GM12878 (cell line): ENCODE results near the gene PPP1R14D. TPM values are rescaled to one million over a fixed set of nuclear protein-coding genes. Genes with fewer than 3 reads are reported as not detected.

Experiments used
- ATAC-seq: fragments of 200-7000 bp; cut with Tn5 transposase; 3 replicates; pipeline ENCODE4 v1.9.1; 2020; ENCODE audit warnings: mild to moderate bottlenecking, moderate library complexity
- BruUV-seq: library from RNA; stranded (reverse); fragments of 400-500 nt; replicated peaks from 2 replicates; lab custom pipeline; 2021; lab: Mats Ljungman, UMichigan
- CTCF ChIA-PET: fragments of 300-600 bp; sonication (Branson Sonifier 250); formaldehyde crosslinking; extraction: SDS; loops from one replicate; lab custom pipeline; 2021; ENCODE audit warnings: inconsistent platforms; lab: Yijun Ruan, JAX
- POLR2A ChIA-PET: fragments of 350-600 bp; formaldehyde crosslinking; extraction: SDS; loops from one replicate; lab custom pipeline; 2021; ENCODE audit warnings: inconsistent platforms; lab: Charles Lee
- RAD21 ChIA-PET: fragments of 300-600 bp; sonication (Branson Sonifier 250); formaldehyde crosslinking; loops from one replicate; lab custom pipeline; 2023; ENCODE audit warnings: antibody characterized with exemption; ENCODE audit not compliant: unreplicated experiment; lab: Charles Lee
- SMC1A ChIA-PET: fragments of 300-600 bp; sonication (Branson Sonifier 250); formaldehyde crosslinking; loops from one replicate; lab custom pipeline; 2023; ENCODE audit not compliant: unreplicated experiment, uncharacterized antibody; lab: Charles Lee
- DNase-seq: peaks from one replicate; pipeline ENCODE4 v3.0.0-alpha.2; 2011; ENCODE audit warnings: low read depth, low spot score
- FAIRE-seq: peaks from 3 replicates; lab custom pipeline; 2011; peaks lifted over from hg19 to GRCh38; lab: Jason Lieb, UNC
- H2AFZ ChIP-seq: 2 replicates; pipeline ENCODE4 v1.6.0; 2011; ENCODE audit warnings: low read depth, low read length, control low read depth; ENCODE audit not compliant: control insufficient read depth
- H3K27ac ChIP-seq: 2 replicates; pipeline ENCODE4 v1.5.1; 2011; ENCODE audit warnings: control low read depth; ENCODE audit not compliant: control insufficient read depth, insufficient read depth
- H3K27me3 ChIP-seq, 2 experiments: replicated peaks in 1 of 2; 2 replicates each; pipeline versions ENCODE4 v1.6.0 to v1.6.1; 2011; ENCODE audit warnings: low read length in 1 of 2; ENCODE audit not compliant: control insufficient read depth in 2 of 2, insufficient read depth in 2 of 2
- H3K36me3 ChIP-seq, 2 experiments: 2 replicates each; pipeline ENCODE4 v1.5.1; 2011; ENCODE audit warnings: low read length in 1 of 2; ENCODE audit not compliant: control insufficient read depth in 2 of 2, insufficient read depth in 2 of 2
- H3K4me1 ChIP-seq: 2 replicates; pipeline ENCODE4 v1.6.1; 2011; ENCODE audit warnings: mild to moderate bottlenecking, low read length, moderate library complexity, mixed read lengths; ENCODE audit not compliant: control insufficient read depth, insufficient read depth
- H3K4me2 ChIP-seq: 2 replicates; pipeline ENCODE4 v1.6.0; 2011; ENCODE audit warnings: control low read depth; ENCODE audit not compliant: control insufficient read depth, insufficient read depth
- H3K4me3 ChIP-seq: fragments of 200-600 bp; sonication (generic); 2 replicates; pipeline ENCODE4 v1.5.1; 2016
- H3K79me2 ChIP-seq: 2 replicates; pipeline ENCODE4 v1.6.0; 2011; ENCODE audit warnings: low read length; ENCODE audit not compliant: control insufficient read depth, insufficient read depth
- H3K9ac ChIP-seq: 2 replicates; pipeline ENCODE4 v1.8.0; 2011; ENCODE audit warnings: low read length, control low read depth, mixed read lengths; ENCODE audit not compliant: control insufficient read depth, insufficient read depth
- H3K9me3 ChIP-seq: replicated peaks from 3 replicates; pipeline ENCODE4 v1.5.1; 2011; ENCODE audit warnings: mild to moderate bottlenecking, low read length; ENCODE audit not compliant: control insufficient read depth, insufficient read depth
- H4K20me1 ChIP-seq: 2 replicates; pipeline ENCODE4 v1.6.0; 2011; ENCODE audit not compliant: control insufficient read depth, insufficient read depth
- ESRRA ChIP-seq: IDR thresholded peaks from 2 replicates; pipeline ENCODE4 v1.6.1; 2012; ENCODE audit warnings: mild to moderate bottlenecking, low read length, improper control_type of control experiment
- IRF4 ChIP-seq: IDR thresholded peaks from 2 replicates; pipeline ENCODE4 v1.6.1; 2011; ENCODE audit warnings: low read depth, low read length
- MEF2A ChIP-seq: IDR thresholded peaks from 2 replicates; pipeline ENCODE4 v1.6.1; 2011; ENCODE audit warnings: low read depth, mild to moderate bottlenecking, low read length, moderate library complexity; ENCODE audit not compliant: insufficient read depth
- MXI1 ChIP-seq: fragments of 150-350 bp; IDR thresholded peaks from 2 replicates; pipeline ENCODE4 v1.6.1; 2011; ENCODE audit warnings: low read depth, mild to moderate bottlenecking, inconsistent platforms, low read length, improper control_type of control experiment
- MYC ChIP-seq: IDR thresholded peaks from 2 replicates; pipeline ENCODE4 v1.6.1; 2011; ENCODE audit warnings: mild to moderate bottlenecking, low read length, moderate library complexity, inconsistent platforms; ENCODE audit not compliant: insufficient read depth, insufficient replicate concordance, insufficient read length, severe bottlenecking
- SMC3 ChIP-seq: IDR thresholded peaks from 2 replicates; pipeline ENCODE4 v1.6.1; 2011; ENCODE audit warnings: low read length, improper control_type of control experiment, borderline replicate concordance
- SREBF2 ChIP-seq: IDR thresholded peaks from 2 replicates; pipeline ENCODE4 v1.6.1; 2012; ENCODE audit warnings: mild to moderate bottlenecking, low read length
- WGBS: methylation state at CpG from one replicate; pipeline ENCODE4 v1.1.6; 2016; ENCODE audit warnings: low lambda C conversion rate; ENCODE audit not compliant: insufficient replicate concordance, insufficient coverage; ENCODE audit errors: missing lambda C conversion rate; 5-methylcytosine and 5-hydroxymethylcytosine counted together
- in situ Hi-C: fragments of 300-500 bp; cut with MboI; formaldehyde crosslinking; loops from 9 replicates; pipeline ENCODE4 v1.14.3; 2018; ENCODE audit warnings: mixed read lengths
- intact Hi-C: fragments of 100-400 bp; cut with micrococcal nuclease; formaldehyde crosslinking; loops from one replicate; pipeline ENCODE4 v1.14.2; 2022; ENCODE audit not compliant: unreplicated experiment
- polyA plus RNA-seq, 11 experiments: library from polyadenylated mRNA; depleted of rRNA in 4 of 11; unstranded in 6 of 11; stranded (reverse) in 5 of 11; fragments of >200 nt; fragmentation: Nextera tagmentation in 4 of 11; fragmentation: Illumina TruSeq in 1 of 11; extraction: Ambion mirVana in 4 of 11; extraction: Trizol in 1 of 11; gene quantifications; 1 replicate in 1 of 11; 2 replicates in 10 of 11; pipeline versions ENCODE4 v1.2.1 to v1.2.3, GENCODE V29; 2011 to 2016; ENCODE audit warnings: inconsistent platforms in 2 of 11, missing spikeins in 2 of 11, low read depth in 1 of 11
- total RNA-seq, 4 experiments: library from RNA; depleted of rRNA in 3 of 4; stranded (reverse); fragments of >200 nt in 3 of 4; fragmentation: Illumina TruSeq in 1 of 4; extraction: Trizol in 1 of 4; gene quantifications; 2 replicates each; pipeline versions ENCODE4 v1.2.1 to v1.2.3, GENCODE V29; 2013 to 2021
- TF ChIP-seq, protein P1 (sequence below): IDR thresholded peaks from 2 replicates; pipeline ENCODE4 v1.6.1; 2012; ENCODE audit warnings: low read length, inconsistent platforms
- TF ChIP-seq, protein P2 (sequence below): fragments of 450-650 bp; IDR thresholded peaks from 2 replicates; pipeline ENCODE4 v1.6.1; 2014; ENCODE audit warnings: mild to moderate bottlenecking

PPP1R14D gene
- total and polyA plus RNA-seq, 10 of the 15 experiments (the other 5 are each of a cell fraction or from before 2014, with no cell fraction given): 0.10 TPM; not detected in 9

DNA sequence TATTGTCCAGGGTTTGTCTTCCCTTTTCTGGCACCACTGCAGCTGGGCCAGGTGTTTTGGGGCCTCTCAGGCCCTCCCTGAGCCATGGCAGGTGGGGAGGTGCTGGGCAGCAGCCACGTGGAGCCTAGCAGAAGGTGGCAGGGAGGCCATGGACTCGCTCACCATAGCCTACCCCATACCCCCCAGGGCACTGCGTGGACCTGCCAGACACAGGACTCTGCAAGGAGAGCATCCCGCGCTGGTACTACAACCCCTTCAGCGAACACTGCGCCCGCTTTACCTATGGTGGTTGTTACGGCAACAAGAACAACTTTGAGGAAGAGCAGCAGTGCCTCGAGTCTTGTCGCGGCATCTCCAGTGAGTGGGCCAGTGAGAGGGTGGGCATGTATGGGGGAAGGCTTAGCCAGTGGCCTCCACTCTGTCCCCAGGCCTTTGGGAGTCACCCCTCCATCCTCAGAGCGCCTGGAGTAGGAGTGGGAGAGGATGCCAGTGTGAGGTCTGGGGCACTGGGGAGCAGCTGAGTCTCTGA lies 27.3 kb upstream of the PPP1R14D start:
- CTCF ChIA-PET: interaction anchor here (4.1 to 7.5 kb wide), 2 partner anchors 9 to 71 kb away, joined by 45 to 140 read pairs; partner anchors contain the start of gene SPINT1
- TF ChIP-seq IRF4: no peak
- no peak for TF ChIP-seq MEF2A
- TF ChIP-seq, protein P1, sequence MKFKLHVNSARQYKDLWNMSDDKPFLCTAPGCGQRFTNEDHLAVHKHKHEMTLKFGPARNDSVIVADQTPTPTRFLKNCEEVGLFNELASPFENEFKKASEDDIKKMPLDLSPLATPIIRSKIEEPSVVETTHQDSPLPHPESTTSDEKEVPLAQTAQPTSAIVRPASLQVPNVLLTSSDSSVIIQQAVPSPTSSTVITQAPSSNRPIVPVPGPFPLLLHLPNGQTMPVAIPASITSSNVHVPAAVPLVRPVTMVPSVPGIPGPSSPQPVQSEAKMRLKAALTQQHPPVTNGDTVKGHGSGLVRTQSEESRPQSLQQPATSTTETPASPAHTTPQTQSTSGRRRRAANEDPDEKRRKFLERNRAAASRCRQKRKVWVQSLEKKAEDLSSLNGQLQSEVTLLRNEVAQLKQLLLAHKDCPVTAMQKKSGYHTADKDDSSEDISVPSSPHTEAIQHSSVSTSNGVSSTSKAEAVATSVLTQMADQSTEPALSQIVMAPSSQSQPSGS: no peak
- no peak for TF ChIP-seq SMC3
- no peak for TF ChIP-seq ESRRA
- no peak for TF ChIP-seq SREBF2
- no peak for TF ChIP-seq MXI1
- TF ChIP-seq MYC: no peak
- TF ChIP-seq, protein P2, sequence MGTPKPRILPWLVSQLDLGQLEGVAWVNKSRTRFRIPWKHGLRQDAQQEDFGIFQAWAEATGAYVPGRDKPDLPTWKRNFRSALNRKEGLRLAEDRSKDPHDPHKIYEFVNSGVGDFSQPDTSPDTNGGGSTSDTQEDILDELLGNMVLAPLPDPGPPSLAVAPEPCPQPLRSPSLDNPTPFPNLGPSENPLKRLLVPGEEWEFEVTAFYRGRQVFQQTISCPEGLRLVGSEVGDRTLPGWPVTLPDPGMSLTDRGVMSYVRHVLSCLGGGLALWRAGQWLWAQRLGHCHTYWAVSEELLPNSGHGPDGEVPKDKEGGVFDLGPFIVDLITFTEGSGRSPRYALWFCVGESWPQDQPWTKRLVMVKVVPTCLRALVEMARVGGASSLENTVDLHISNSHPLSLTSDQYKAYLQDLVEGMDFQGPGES: no peak
- TF ChIP-seq, all 136 proteins: peak for 0
- Histone ChIP-seq H3K27me3 (no peaks in the 10 kb centered on the region), H4K20me1 (no peaks in the 10 kb centered on the region), H3K4me3 (no peak overlapping the region), H3K4me1 (peaks cover 4% of the 10 kb centered on the region), H3K9me3 (no peaks in the 10 kb centered on the region), H3K4me2 (no peak overlapping the region), H3K27ac (no peak overlapping the region), H2AFZ (no peak overlapping the region), H3K36me3 (peaks cover 0 to 2% of the 10 kb centered on the region in 2 experiments; a peak in 2 of 4 replicates), H3K79me2 (no peaks in the 10 kb centered on the region), H3K9ac (no peak overlapping the region)
- SMC1A ChIA-PET: interaction anchor here (1.1 to 8.1 kb wide), 6 partner anchors 22 to 70 kb away, joined by 4 to 144 read pairs (median 10); partner anchors contain the start of gene VPS18
- ATAC-seq (no peak), DNase-seq (no peak), FAIRE-seq (no peak)
- no TSS peak for BruUV-seq
- 64% methylated on average over 13 of the region's 13 CpGs for WGBS
- in situ Hi-C loops (loop anchor here (5.0 kb wide), 1 partner anchor 37 kb away; the partner anchor contains the start of gene VPS18), intact Hi-C loops (no loop called here)
- POLR2A ChIA-PET: interaction anchor here (0.5 kb wide), 1 partner anchor 284 kb away, joined by 3 read pairs; no protein-coding TSS in a partner anchor
- RAD21 ChIA-PET: no interaction called here
